Stomach (tissue), 4 donors: ENCODE data around the gene ARID4B.

Experiments used
- POLR2A ChIP-seq, 4 donors: fragments of 450-650 bp; IDR thresholded peaks; one replicate each; pipeline ENCODE4 v1.6.1; 2016; ENCODE audit warnings: antibody characterized with exemption in 4 of 4, control low read depth in 2 of 4, mild to moderate bottlenecking in 1 of 4, moderate library complexity in 1 of 4
- TF ChIP-seq, protein P1 (sequence below), 7 experiments: fragments of 450-650 bp in 4 of 7; fragments of 200-600 bp in 3 of 7; sonication (generic) in 3 of 7; IDR thresholded peaks; one replicate each; pipeline ENCODE4 v1.5.1; 2016 to 2019; ENCODE audit warnings: antibody characterized with exemption in 7 of 7, control low read depth in 2 of 7, mild to moderate bottlenecking in 1 of 7

GRCh38 chr1:235207209-235207565, 120.8 kb downstream of the ARID4B start:
- TF ChIP-seq, protein P1, sequence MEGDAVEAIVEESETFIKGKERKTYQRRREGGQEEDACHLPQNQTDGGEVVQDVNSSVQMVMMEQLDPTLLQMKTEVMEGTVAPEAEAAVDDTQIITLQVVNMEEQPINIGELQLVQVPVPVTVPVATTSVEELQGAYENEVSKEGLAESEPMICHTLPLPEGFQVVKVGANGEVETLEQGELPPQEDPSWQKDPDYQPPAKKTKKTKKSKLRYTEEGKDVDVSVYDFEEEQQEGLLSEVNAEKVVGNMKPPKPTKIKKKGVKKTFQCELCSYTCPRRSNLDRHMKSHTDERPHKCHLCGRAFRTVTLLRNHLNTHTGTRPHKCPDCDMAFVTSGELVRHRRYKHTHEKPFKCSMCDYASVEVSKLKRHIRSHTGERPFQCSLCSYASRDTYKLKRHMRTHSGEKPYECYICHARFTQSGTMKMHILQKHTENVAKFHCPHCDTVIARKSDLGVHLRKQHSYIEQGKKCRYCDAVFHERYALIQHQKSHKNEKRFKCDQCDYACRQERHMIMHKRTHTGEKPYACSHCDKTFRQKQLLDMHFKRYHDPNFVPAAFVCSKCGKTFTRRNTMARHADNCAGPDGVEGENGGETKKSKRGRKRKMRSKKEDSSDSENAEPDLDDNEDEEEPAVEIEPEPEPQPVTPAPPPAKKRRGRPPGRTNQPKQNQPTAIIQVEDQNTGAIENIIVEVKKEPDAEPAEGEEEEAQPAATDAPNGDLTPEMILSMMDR (IDR thresholded peaks at IDR 0.05), result no peak
- no peak for TF ChIP-seq POLR2A (IDR thresholded peaks at IDR 0.05)
